ENCODE results near the gene KRTAP1-5. TPM values are rescaled to one million over a fixed set of nuclear protein-coding genes. Genes with fewer than 3 reads are reported as not detected.

The KRTAP1-5 gene
- polyA plus RNA-seq, 1 of the 3 experiments (the other 2 are of a cell fraction): not detected

DNA sequence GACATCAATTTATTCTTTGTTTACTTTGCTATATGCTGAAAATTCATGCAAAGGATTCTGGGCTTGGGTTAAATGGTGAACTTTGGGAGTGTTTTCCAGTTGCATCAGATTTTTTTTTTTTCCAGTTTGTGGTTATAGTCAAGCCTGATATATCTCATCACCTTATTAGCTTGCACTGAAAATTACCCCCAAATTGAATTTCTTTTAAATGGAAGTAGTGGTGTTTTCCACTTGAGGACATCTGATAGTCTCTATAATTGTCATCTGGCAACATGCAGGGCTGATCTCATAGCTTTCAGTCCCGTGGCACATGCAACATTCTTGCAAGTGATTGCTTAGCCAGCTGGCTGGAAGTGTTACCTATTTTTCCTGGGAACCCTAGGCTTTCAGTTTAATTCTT is 13.4 kb downstream of the KRTAP1-5 start:
- H3K4me3 ChIP-seq (ENCODE audit: low read depth in 2 of 2, low read length in 1 of 2): no peak overlapping the region
- no peak overlapping the region for H3K9ac ChIP-seq
- H3K4me2 ChIP-seq: no peak overlapping the region
- no peaks in the 10 kb centered on the region for H3K36me3 ChIP-seq (replicated peaks in 1 of 2; ENCODE audit: control insufficient read depth in 1 of 2, insufficient read depth in 2 of 2, low read length in 1 of 2)
- CTCF ChIA-PET: interaction anchor here (0.8 to 1.0 kb wide), 3 partner anchors 67 to 649 kb away, joined by 3 to 4 read pairs (median 3); no protein-coding TSS in a partner anchor
- peaks cover 38% of the 10 kb centered on the region; the same call in 1 of the 2 replicates for H3K27me3 ChIP-seq (ENCODE audit: insufficient read depth)
- WGBS (ENCODE audit: low lambda C conversion rate): 0% methylated on average over 1 of the region's 1 CpG
- H2AFZ ChIP-seq (ENCODE audit: low read depth): no peak overlapping the region
- no peaks in the 10 kb centered on the region for H3K9me2 ChIP-seq
- H3F3A ChIP-seq (replicated peaks; ENCODE audit: insufficient read depth): no peaks in the 10 kb centered on the region
- no peak overlapping the region for H3K27ac ChIP-seq (ENCODE audit: low read depth in 2 of 2, low read length in 1 of 2)
- no peaks in the 10 kb centered on the region for H4K20me1 ChIP-seq (ENCODE audit: insufficient read depth)
- H3K4me1 ChIP-seq (ENCODE audit: control insufficient read depth in 1 of 2, insufficient read depth in 2 of 2, low read depth in 1 of 2, low read length in 1 of 2): no peaks in the 10 kb centered on the region
- TF ChIP-seq RCOR1 (IDR thresholded peaks at IDR 0.05; ENCODE audit: low read length) (no peak), JUND (IDR thresholded peaks at IDR 0.05) (no peak), TCF12 (IDR thresholded peaks at IDR 0.05) (no peak), EP300 (IDR thresholded peaks at IDR 0.05; ENCODE audit: borderline replicate concordance in 1 of 2, low read depth in 1 of 2, low read length in 1 of 2) (no peak), ELF1 (IDR thresholded peaks at IDR 0.05) (no peak), MXI1 (IDR thresholded peaks at IDR 0.05; ENCODE audit: low read depth, low read length) (no peak), POLR2AphosphoS5 (IDR thresholded peaks at IDR 0.05; ENCODE audit: low read depth, low read length) (no peak), CHD2 (IDR thresholded peaks at IDR 0.05; ENCODE audit: low read length, partially characterized antibody) (no peak), FOXJ3 (CRISPR knock-in tag; IDR thresholded peaks at IDR 0.05) (no peak), SMC3 (IDR thresholded peaks at IDR 0.05; ENCODE audit: low read depth, low read length) (no peak), NRF1 (IDR thresholded peaks at IDR 0.05; ENCODE audit: low read depth, low read length) (no peak), CTCF (IDR thresholded peaks at IDR 0.05) (no peak), USF2 (IDR thresholded peaks at IDR 0.05; ENCODE audit: borderline replicate concordance, low read depth, low read length) (no peak), TAF1 (IDR thresholded peaks at IDR 0.05; ENCODE audit: borderline replicate concordance, low read depth, low read length) (no peak), IRF3 (IDR thresholded peaks at IDR 0.05; ENCODE audit: low read depth, low read length) (no peak), GATA2 (CRISPR knock-in tag; IDR thresholded peaks at IDR 0.05) (no peak)
- no peak for DNase-seq
- H3K9me3 ChIP-seq: no peaks in the 10 kb centered on the region
- POLR2A ChIA-PET: no interaction called here
- no peaks in the 10 kb centered on the region for H3K79me2 ChIP-seq (ENCODE audit: insufficient read depth)

GRCh38 chr17:41013181-41013580 is 13.8 kb downstream of the KRTAP1-5 start:
- POLR2A ChIA-PET: no interaction called here
- H3K9me3 ChIP-seq: no peaks in the 10 kb centered on the region
- no peak overlapping the region for H2AFZ ChIP-seq (ENCODE audit: low read depth)
- no peak overlapping the region for H3K9ac ChIP-seq
- no peaks in the 10 kb centered on the region for H3K36me3 ChIP-seq (replicated peaks in 1 of 2; ENCODE audit: control insufficient read depth in 1 of 2, insufficient read depth in 2 of 2, low read length in 1 of 2)
- no peak overlapping the region for H3K27ac ChIP-seq (ENCODE audit: low read depth in 2 of 2, low read length in 1 of 2)
- H4K20me1 ChIP-seq (ENCODE audit: insufficient read depth): no peaks in the 10 kb centered on the region
- H3K4me2 ChIP-seq: no peak overlapping the region
- no peaks in the 10 kb centered on the region for H3K9me2 ChIP-seq
- no peaks in the 10 kb centered on the region for H3F3A ChIP-seq (replicated peaks; ENCODE audit: insufficient read depth)
- peaks cover 41% of the 10 kb centered on the region; the same call in 1 of the 2 replicates for H3K27me3 ChIP-seq (ENCODE audit: insufficient read depth)
- WGBS (ENCODE audit: low lambda C conversion rate): 25% methylated on average over 3 of the region's 3 CpGs
- DNase-seq: no peak
- CTCF ChIA-PET: no interaction called here
- H3K4me3 ChIP-seq (ENCODE audit: low read depth in 2 of 2, low read length in 1 of 2): no peak overlapping the region
- H3K79me2 ChIP-seq (ENCODE audit: insufficient read depth): no peaks in the 10 kb centered on the region
- no peaks in the 10 kb centered on the region for H3K4me1 ChIP-seq (ENCODE audit: control insufficient read depth in 1 of 2, insufficient read depth in 2 of 2, low read depth in 1 of 2, low read length in 1 of 2)
- no peak for TF ChIP-seq GABPA (IDR thresholded peaks at IDR 0.05; ENCODE audit: low read depth)
- TF ChIP-seq IRF3 (IDR thresholded peaks at IDR 0.05; ENCODE audit: low read depth, low read length): no peak
- no peak for TF ChIP-seq RAD21 (IDR thresholded peaks at IDR 0.05; ENCODE audit: low read length)
- no peak for TF ChIP-seq SIN3A (IDR thresholded peaks at IDR 0.05; ENCODE audit: borderline replicate concordance, low read depth, low read length)
- no peak for TF ChIP-seq NFIC (IDR thresholded peaks at IDR 0.05; ENCODE audit: borderline replicate concordance)
- TF ChIP-seq, protein P1, sequence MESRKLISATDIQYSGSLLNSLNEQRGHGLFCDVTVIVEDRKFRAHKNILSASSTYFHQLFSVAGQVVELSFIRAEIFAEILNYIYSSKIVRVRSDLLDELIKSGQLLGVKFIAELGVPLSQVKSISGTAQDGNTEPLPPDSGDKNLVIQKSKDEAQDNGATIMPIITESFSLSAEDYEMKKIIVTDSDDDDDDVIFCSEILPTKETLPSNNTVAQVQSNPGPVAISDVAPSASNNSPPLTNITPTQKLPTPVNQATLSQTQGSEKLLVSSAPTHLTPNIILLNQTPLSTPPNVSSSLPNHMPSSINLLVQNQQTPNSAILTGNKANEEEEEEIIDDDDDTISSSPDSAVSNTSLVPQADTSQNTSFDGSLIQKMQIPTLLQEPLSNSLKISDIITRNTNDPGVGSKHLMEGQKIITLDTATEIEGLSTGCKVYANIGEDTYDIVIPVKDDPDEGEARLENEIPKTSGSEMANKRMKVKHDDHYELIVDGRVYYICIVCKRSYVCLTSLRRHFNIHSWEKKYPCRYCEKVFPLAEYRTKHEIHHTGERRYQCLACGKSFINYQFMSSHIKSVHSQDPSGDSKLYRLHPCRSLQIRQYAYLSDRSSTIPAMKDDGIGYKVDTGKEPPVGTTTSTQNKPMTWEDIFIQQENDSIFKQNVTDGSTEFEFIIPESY (IDR thresholded peaks at IDR 0.05; ENCODE audit: borderline replicate concordance, low read depth): no peak

Measured in SK-N-SH (cell line).